Measurements from ENCODE around the gene ELMOD1. TPM values are rescaled to one million over a fixed set of nuclear protein-coding genes. Genes with fewer than 3 reads are reported as not detected.

Gene ELMOD1
- total RNA-seq, 1 experiment from 2014 or later = 0.35 TPM

DNA sequence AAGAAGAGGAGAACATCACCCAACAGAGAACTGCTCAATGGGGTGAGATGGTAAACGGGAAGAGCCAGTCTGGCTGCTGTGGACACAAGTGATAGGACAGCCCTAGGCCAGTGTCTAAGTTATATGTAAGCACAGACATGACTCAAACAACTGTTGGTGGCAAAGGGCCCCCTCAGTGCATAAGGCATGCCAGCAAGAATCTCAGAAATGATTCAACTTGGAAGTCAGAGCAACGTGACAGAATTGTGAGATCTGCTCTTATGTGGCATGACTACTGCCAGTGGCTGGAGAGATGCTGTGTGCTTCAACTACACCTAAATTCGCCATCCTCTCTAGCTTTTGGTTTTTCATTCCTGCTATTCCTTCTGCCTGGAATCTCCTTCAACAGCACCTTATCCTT is 113.5 kb downstream of the ELMOD1 start:
- intact Hi-C loops (cut with micrococcal nuclease; ENCODE audit: unreplicated experiment) = no loop called here
- DNase-seq = no peak
- no peaks in the 10 kb centered on the region for H3K4me1 Mint-ChIP-seq (ENCODE audit: low read depth, unreplicated experiment)

DNA sequence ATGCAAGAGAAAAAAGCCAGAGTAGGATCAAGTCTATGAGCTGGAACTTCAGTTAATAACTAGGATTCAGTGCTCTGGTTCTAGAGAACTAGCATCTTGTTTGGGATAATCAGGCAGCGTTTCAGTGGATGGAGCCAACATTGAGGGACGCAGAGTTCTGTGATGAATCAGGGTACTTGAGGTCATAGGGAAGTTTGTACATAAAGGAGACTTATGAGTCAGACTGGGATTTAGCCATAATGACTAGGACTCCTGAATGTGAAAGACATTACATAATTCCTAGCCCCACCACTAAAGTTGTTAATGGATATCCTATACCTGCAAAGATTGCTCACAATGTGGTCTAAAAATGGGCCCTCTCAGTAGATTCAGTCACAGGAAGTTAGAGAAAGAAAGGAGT is 114.1 kb downstream of the ELMOD1 start:
- no peak overlapping the region for H3K27ac Mint-ChIP-seq (ENCODE audit: unreplicated experiment)
- TF ChIP-seq CTCF (IDR thresholded peaks at IDR 0.05; ENCODE audit: unreplicated experiment) = no peak
- no peak for DNase-seq
- H3K36me3 Mint-ChIP-seq (ENCODE audit: insufficient read depth, unreplicated experiment) = no peaks in the 10 kb centered on the region
- no peaks in the 10 kb centered on the region for H3K9me3 Mint-ChIP-seq (ENCODE audit: low read depth, unreplicated experiment)
- CTCF ChIA-PET = no interaction called here
- BruUV-seq (replicated peaks) = no TSS peak
- H3K4me1 Mint-ChIP-seq (ENCODE audit: low read depth, unreplicated experiment) = no peaks in the 10 kb centered on the region
- no peaks in the 10 kb centered on the region for H3K27me3 Mint-ChIP-seq (ENCODE audit: unreplicated experiment)
- intact Hi-C loops (cut with micrococcal nuclease; ENCODE audit: unreplicated experiment) = no loop called here
- H3K4me3 Mint-ChIP-seq (ENCODE audit: low read depth, unreplicated experiment) = no peak overlapping the region

More for the DNA sequence above, 113.5 kb downstream of the ELMOD1 start:
- Mint-ChIP-seq H3K27ac (ENCODE audit: unreplicated experiment) (no peak overlapping the region), H3K9me3 (ENCODE audit: low read depth, unreplicated experiment) (no peaks in the 10 kb centered on the region), H3K4me3 (ENCODE audit: low read depth, unreplicated experiment) (no peak overlapping the region), H3K36me3 (ENCODE audit: insufficient read depth, unreplicated experiment) (no peaks in the 10 kb centered on the region), H3K27me3 (ENCODE audit: unreplicated experiment) (no peaks in the 10 kb centered on the region)
- TF ChIP-seq CTCF (IDR thresholded peaks at IDR 0.05; ENCODE audit: unreplicated experiment) = no peak
- CTCF ChIA-PET = no interaction called here
- BruUV-seq (replicated peaks) = no TSS peak

GRCh38 chr11:107706531-107706930 is 115.6 kb downstream of the ELMOD1 start:
- Mint-ChIP-seq H3K4me1 (ENCODE audit: low read depth, unreplicated experiment) (no peaks in the 10 kb centered on the region), H3K9me3 (ENCODE audit: low read depth, unreplicated experiment) (no peaks in the 10 kb centered on the region), H3K27ac (ENCODE audit: unreplicated experiment) (no peak overlapping the region), H3K4me3 (ENCODE audit: low read depth, unreplicated experiment) (no peak overlapping the region), H3K27me3 (ENCODE audit: unreplicated experiment) (peaks cover 8% of the 10 kb centered on the region), H3K36me3 (ENCODE audit: insufficient read depth, unreplicated experiment) (no peaks in the 10 kb centered on the region)
- BruUV-seq (replicated peaks) = no TSS peak
- DNase-seq = no peak
- CTCF ChIA-PET = interaction anchor here (0.6 kb wide), 1 partner anchor 454 kb away, joined by 3 read pairs; no protein-coding TSS in a partner anchor
- no peak for TF ChIP-seq CTCF (IDR thresholded peaks at IDR 0.05; ENCODE audit: unreplicated experiment)
- intact Hi-C loops (cut with micrococcal nuclease; ENCODE audit: unreplicated experiment) = no loop called here

DNA sequence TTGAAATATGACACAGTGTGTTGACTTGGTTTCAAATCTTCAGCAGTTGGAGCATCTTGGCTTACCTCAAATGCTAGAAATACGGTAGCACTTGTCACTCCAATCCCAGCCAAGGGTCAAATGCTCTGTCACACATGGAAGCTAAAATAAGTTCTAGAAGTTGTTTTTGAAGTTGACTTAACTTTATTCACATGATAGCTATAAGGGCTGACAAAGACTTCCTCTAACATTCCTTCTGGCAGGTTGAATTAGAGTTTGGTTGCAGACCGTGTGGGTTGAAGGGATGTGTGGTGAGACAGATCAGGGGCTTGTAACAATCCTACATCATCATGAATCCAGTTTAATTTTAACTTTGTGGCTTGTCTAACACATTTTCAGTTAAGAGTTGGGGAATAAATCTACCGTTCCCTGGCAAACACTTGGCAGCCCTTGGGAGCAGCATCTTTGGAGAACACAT is 116.3 kb downstream of the ELMOD1 start:
- no peak for DNase-seq
- no peaks in the 10 kb centered on the region for H3K4me1 Mint-ChIP-seq (ENCODE audit: low read depth, unreplicated experiment)

More for the DNA sequence above, 116.3 kb downstream of the ELMOD1 start:
- intact Hi-C loops (cut with micrococcal nuclease; ENCODE audit: unreplicated experiment) = no loop called here
- Mint-ChIP-seq H3K27ac (ENCODE audit: unreplicated experiment) (no peak overlapping the region), H3K27me3 (ENCODE audit: unreplicated experiment) (peaks cover 15% of the 10 kb centered on the region), H3K36me3 (ENCODE audit: insufficient read depth, unreplicated experiment) (no peaks in the 10 kb centered on the region), H3K4me3 (ENCODE audit: low read depth, unreplicated experiment) (no peak overlapping the region), H3K9me3 (ENCODE audit: low read depth, unreplicated experiment) (no peaks in the 10 kb centered on the region)
- CTCF ChIA-PET = no interaction called here
- no TSS peak for BruUV-seq (replicated peaks)
- TF ChIP-seq CTCF (IDR thresholded peaks at IDR 0.05; ENCODE audit: unreplicated experiment) = no peak
